ENCODE measurements around the gene DICER1. TPM values are rescaled to one million over a fixed set of nuclear protein-coding genes. Genes with fewer than 3 reads are reported as not detected.

DICER1 gene
- polyA plus RNA-seq, 3 donors, result 7.0 to 14.1 (median 10.5) TPM

DNA sequence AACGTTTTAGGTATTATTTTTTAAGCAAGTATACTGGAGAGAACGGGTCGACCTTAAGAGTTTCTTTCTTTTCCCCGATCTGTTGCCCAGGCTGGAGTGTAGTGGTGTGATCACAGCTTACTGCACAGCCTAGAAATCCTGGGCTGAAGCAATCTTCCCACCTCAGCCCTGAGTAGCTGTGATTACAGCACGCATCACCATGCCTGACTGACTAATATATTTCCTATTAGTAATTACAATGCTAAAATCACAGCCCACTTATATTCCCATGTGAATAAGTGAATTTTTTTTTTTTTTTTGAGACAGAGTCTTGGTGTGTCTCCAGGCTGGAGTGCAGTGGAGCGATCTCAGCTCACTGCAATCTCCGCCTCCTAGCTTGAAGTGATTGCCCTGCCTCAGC lies 50.4 kb downstream of the DICER1 start:
- H3K27ac ChIP-seq (ENCODE audit: low read depth, low read length), result no peak overlapping the region
- 89 to 91% (median 90%) methylated on average over 7 of the region's 7 CpGs for WGBS, 3 donors

DNA sequence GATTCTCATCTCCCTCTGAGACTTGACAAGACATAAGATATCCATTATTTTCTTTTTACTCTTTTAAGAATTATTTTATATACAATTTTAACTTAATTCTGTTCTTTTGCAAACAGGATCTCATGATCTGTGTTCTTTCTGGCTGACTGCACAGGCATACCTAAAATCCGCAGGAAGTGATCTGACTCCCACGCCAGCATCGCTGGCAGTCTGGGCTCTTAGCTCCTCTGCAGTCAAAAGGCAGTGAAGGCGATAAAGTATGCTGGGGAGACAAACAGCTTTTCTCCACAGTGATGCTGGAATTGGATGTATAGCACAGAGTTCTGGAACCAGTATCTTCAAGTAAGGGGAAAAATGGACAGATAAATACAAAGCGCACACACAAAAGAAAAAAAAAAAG lies 52.4 kb downstream of the DICER1 start:
- 85 to 93% (median 91%) methylated on average over 5 of the region's 5 CpGs for WGBS, 3 donors
- no peak overlapping the region for H3K27ac ChIP-seq (ENCODE audit: low read depth, low read length)

DNA sequence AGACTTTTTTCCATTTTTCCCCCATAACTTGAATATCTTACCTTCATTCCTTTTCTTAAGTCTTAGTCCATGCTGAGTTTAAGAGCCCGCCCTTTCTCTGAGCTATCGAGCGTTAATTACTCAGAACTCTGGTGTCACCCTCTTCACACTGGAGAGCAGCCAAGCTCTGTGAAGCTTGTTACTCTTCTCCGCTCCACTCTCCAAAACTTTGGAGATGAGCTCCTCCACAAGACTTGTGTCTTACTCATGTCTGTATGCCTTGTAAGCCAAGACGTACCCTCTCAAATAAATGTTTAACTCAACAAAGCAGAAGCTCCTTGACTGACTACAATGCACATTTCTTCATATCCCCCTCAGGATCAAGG lies 54.7 kb downstream of the DICER1 start:
- 79 to 83% (median 79%) methylated on average over 5 of the region's 5 CpGs for WGBS, 3 donors
- no peak overlapping the region for H3K27ac ChIP-seq (ENCODE audit: low read depth, low read length)

DNA sequence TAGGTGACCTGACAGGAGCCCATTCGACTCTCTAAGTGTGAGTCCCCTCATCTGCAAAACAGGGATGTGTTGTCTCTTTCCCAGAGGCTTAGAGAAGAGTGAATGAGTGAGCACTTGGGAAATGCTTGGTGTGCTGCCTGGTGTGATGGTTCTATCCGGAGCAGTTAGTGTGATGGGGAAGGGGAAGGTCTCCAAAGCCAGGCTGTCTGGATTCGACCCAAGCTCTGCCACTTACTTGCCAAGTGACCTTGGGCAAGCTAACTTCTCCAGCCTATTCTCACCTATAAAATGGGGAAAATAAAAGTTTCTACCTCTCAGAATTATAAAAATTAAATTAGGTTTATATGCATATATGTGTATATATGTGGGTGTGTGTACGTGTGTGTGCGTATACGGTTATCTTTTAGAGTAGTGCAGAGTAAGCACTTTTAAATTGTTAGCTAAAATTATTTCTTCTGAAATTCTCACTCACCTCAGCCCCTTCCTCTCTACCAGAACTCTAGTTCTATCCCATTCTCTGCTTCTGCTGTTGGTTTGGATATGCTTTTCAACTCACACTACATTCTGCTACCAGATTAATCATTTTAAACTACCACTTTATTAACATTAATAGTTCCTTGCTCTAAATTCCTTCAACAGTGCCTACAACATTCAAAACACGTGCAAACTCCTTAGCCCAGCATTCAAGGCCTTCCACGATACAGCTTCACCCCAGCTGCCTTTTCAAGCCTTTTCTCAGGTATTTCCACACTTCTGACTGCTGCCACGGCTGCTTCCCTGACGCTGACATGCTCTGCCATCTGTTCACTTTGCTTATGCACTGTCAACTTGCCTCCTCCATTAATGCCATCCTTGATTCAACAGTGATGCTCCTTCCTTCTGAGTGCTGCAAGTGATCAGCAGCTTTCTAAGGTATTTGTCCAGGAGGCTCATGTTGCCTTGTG lies 55.3 kb downstream of the DICER1 start:
- 57 to 88% (median 88%) methylated on average over 10 of the region's 10 CpGs for WGBS, 3 donors
- H3K27ac ChIP-seq (ENCODE audit: low read depth, low read length), result no peak overlapping the region

DNA sequence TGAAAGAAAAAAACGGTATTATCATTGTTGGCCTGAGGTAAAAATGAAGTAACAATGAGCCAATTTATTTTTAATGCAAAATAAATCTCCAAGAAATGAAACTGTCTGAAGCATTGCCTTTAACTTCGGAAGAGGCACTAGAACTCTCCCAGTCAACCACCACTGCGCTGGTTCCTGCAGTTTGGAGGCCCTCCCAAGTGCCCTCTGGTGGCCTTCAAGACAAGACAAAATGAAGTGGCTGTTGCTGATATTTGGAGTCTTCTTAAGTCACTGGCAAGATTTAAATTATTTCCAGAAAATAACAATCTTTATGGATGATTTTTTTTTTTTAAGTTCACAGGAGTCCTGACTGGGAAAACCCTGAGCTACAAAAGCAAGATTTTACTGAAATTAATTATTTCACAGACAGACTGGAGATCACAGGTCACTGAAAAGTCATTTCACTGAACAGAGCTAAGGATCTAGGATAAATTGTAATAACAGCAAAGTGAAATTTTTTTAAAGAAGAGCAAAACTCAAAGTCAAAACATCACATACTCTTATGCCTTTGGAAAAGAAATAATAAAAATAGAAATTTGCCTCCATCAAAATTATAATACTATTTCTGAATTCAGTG lies 58.2 kb downstream of the DICER1 start:
- 31 to 49% (median 37%) methylated on average over 3 of the region's 3 CpGs for WGBS, 3 donors
- no peak overlapping the region for H3K27ac ChIP-seq (ENCODE audit: low read depth, low read length)

DNA sequence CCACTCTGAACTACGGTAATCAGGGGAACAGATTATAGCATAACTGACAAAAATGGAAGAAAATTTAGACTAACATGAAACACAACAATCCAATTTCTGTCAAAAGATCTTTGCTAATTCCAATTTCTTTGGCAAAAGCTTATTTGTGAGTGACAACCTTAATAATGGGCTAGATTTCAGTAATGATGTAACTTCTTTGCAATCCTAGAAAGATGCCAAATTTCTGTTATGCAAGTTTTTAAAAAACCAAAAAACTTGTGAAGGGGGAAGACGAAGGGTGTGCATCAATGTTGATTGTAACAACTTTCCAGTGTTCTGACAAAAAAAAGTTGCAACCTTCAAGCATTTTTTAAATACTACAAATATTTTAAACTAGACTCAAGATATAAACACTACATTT lies 59.9 kb downstream of the DICER1 start:
- H3K27ac ChIP-seq (ENCODE audit: low read depth, low read length), result no peak overlapping the region

DNA sequence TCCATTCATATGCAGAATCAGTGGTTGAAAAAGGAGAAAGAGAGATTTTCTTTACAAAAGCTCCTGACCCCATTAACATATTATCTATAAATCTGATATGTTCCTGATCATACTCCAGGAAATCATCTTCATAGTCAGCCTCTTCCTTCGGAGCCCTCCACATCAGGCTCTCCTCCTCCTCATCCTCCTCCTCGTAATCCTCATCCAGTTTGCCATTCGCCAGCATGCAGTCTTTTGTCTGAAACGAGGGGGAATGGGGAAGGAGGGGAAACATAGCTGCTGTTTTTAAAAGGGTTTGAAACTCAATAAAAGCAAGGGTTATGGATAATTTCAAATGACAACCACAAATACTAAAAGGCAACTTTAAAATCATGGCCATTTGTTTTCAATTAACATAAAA lies 60.9 kb downstream of the DICER1 start:
- WGBS, 3 donors, result 78 to 81% (median 79%) methylated on average over 4 of the region's 4 CpGs
- no peak overlapping the region for H3K27ac ChIP-seq (ENCODE audit: low read depth, low read length)

More for the DNA sequence above, 59.9 kb downstream of the DICER1 start:
- 43 to 76% (median 43%) methylated on average over 2 of the region's 2 CpGs for WGBS, 3 donors

DNA sequence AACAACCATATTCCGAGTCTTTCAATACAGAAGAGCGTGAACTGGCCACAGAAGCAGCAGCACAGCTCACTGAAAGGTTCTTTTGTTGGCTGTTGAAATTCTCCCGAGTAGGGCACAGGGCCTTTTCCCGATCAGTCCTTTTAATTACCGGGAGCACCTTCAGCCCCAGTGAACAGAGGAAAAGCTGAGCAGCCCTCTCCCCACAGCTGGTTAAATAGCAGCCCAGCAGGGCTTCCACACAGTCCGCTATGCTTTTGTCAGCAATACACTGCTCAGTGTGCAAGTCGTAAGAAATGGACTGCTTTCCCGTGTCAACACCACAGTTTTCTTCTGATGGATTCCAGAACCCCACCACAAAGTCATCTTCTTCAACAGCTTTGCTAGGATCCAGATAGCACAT lies 61.3 kb downstream of the DICER1 start:
- WGBS, 3 donors, result 78 to 86% (median 86%) methylated on average over 8 of the region's 8 CpGs
- no peak overlapping the region for H3K27ac ChIP-seq (ENCODE audit: low read depth, low read length)

DNA sequence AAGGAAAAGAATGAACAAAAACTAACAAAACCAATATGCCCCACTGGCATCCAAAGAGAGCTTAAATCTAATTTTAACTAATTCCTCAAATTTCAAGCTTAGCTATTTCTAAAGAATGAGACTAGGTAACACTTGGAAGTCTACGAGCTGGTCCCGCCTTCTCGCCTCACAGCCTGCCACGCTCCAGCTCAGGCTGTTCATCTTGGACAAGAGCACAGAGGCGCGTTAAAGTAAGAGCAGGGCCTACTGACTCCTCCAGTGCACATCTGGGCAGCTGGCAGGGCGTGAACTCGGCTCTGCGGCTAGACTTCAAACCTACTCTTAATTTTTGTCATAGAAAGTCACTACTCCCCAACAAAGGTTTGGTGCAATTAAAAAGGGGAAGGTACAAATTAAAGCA lies 64.6 kb downstream of the DICER1 start:
- WGBS, 3 donors, result 78 to 87% (median 79%) methylated on average over 9 of the region's 9 CpGs
- H3K27ac ChIP-seq (ENCODE audit: low read depth, low read length), result no peak overlapping the region

DNA sequence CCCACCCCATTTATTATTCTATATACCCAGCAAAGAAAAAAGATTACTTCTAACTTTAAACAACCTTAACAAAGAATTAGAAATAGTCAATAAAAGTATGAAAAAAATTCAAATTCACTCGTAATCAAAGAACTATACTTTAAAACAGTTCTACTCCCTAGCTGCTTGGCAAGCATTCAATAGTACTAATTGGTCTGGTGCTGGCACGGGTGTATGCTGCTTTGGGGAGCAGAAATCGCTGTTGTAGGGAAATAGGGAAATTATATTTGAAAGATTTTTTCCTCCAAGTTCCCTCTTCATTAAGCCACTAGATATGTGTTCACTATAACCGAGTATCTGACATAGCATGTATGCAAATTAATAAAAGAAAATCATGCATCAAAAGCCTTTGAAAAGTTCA lies 65.7 kb downstream of the DICER1 start:
- H3K27ac ChIP-seq (ENCODE audit: low read depth, low read length), result no peak overlapping the region
- WGBS, 3 donors, result 60 to 67% (median 66%) methylated on average over 4 of the region's 4 CpGs

DNA sequence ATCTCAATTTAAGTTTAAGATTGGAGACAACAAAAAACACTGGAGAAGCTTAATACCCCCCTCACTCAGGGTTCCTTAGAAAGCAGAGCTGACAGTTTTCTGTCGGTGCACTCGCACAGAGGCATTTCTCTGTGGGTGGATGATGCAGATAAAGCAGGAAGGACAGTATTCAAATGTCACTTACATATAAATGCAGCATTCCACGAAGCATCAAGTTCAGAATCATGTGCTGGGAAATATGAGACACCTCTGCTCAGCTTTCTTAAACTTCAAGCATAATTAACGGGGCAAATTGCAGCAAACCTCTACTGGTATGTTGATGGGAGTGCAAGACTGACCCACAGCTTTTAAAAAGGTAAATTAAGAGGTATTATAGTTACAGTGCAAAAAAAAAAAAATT lies 68.7 kb downstream of the DICER1 start:
- WGBS, 3 donors, result 63 to 70% (median 68%) methylated on average over 4 of the region's 4 CpGs
- H3K27ac ChIP-seq (ENCODE audit: low read depth, low read length), result no peak overlapping the region

DNA sequence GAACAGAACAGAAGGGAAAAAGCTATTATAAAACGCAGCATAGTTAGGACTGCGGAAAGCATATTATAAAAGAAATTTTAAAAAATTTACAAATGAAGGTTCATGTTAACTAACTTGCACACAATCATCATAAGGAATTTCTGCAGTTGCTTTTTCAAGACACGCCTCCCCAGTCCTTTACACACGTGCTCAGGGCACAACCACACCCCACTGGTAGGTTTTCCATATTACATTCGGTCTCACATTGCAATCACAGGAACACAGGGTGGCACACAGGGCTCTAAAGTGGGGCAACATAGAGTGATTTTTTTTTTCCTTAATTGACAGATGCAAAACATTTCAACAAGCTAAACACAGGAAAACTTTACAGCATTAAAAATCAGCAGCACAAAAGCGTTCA lies 69.7 kb downstream of the DICER1 start:
- no peak overlapping the region for H3K27ac ChIP-seq (ENCODE audit: low read depth, low read length)
- WGBS, 3 donors, result 83 to 87% (median 86%) methylated on average over 6 of the region's 6 CpGs

DNA sequence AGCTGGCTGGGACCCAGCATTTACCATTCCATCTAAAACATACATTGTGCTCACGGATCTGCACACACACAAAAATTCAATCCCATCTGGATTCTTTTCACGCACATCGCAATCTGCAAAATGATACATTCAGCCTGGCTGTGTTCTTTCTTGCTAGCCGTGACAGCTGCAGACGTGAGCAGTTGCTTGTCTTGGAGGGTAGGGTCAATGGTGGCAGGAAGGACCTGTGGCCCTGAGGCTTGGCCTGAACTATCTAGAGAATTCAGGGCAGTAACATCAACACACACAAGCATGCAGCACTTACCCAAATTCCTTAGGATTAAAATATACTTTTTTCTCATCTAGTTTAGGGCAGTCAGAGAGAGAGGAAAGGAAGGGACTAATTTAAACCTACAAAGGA lies 72.0 kb downstream of the DICER1 start:
- H3K27ac ChIP-seq (ENCODE audit: low read depth, low read length), result no peak overlapping the region
- WGBS, 3 donors, result 88 to 95% (median 88%) methylated on average over 5 of the region's 5 CpGs

DNA sequence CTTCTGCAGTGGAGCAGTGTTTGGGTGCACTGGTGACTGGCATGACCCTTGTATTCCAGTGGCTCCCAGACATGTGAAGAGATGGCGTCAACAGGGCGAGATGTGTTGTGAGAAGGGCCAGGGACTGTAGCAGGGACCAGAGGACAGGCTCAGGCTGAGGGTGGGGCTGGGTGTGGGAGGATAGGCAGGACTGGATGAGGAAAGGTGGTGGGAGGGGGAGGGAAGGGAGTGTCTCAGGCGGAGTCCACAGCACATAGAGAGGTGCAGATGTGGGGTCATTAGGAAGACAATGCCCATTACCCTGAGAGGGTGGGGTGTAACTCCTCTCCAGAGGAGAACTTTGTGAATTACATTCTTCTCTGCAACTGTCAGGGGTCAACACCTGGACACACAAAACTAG lies 78.5 kb downstream of the DICER1 start:
- H3K27ac ChIP-seq (ENCODE audit: low read depth, low read length), result no peak overlapping the region
- WGBS, 3 donors, result 80 to 90% (median 86%) methylated on average over 3 of the region's 3 CpGs

DNA sequence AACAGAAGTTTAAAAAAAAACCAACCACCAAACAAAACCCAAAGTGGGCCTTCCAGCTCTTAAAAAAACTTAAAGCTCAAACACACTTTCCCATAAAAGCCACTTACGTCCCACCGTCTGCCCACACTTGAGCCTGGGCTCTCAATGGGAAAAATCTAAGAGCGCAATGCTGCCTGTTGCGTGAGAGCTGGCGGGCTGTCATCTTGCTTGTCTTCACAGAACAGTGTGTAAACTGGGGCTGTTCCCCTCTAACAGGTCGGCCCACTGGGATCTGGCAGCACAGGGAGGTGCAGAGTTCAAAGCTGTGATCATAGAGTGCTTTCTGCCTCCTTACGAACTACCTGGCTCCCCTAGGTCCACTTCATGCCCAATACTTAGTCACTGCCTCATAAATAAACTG lies 80.0 kb downstream of the DICER1 start:
- WGBS, 3 donors, result 90 to 92% (median 90%) methylated on average over 7 of the region's 7 CpGs

DNA sequence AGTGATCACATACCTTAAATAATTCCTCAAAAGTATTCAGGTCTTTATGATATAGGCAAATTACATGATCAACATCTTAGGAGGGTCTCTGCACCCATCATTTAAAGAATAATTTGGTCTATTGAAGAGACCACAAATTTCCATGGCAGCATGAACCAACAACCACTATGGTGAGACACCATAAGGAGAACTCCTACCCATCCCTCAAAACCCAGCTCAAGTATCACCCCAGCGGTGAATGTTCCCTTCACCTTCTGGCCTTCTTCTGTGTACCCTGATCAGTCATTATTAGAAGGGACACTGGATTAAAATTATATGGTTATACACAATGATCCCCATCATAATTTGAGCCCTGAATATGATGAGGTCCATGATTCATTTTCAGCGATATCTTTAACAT lies 81.5 kb downstream of the DICER1 start:
- H3K27ac ChIP-seq (ENCODE audit: low read depth, low read length), result no peak overlapping the region
- 96 to 99% (median 96%) methylated on average over 2 of the region's 2 CpGs for WGBS, 3 donors

More for the DNA sequence above, 80.0 kb downstream of the DICER1 start:
- H3K27ac ChIP-seq (ENCODE audit: low read depth, low read length), result no peak overlapping the region

DNA sequence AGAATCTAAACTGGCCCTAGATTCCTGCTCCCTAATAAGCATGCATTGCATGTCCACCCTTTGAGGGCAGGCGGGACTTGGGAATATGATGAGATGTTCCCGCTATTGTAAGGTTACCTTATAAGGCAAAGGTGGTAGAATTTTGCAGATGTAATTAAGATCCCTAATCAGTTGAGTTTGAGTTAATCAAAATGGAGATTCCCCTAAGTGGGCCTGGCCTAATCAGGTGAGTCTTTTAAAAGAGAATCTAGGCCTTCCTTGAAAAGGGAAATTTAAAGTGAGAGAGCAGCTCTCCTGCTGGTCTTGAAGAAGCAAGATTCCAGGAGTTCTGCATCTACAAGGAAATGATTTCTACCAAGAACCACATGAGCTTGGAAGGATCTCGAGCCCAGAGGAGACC lies 83.4 kb downstream of the DICER1 start:
- 93 to 94% (median 93%) methylated on average over 3 of the region's 3 CpGs for WGBS, 3 donors

DNA sequence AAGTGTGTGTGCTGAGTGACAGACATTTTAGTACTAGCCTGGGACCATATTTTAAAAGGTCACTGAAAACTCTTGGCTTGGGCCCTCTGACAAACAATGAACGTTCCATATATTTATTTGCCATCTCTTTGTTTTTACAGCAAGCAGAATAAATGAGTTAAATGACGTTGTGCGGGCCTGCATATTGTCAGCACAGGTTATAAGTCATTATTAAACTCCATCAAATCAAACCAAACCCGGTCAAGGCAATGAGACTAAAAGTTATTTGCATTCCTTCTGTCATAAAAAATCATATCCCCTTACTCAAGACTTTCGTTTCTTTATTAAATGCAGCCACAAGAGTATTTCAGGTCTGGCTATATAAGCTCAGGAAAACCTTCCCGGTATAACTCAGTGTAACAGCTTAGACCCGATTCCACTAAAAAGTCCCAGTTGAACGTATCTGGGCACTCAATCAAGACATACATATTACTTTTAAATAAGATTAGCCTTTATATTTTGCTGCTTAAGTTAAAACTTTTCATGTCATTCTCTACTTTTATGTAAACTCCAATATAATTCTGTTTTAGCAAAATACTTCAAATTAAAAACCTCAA lies 84.9 kb downstream of the DICER1 start:
- 78 to 84% (median 80%) methylated on average over 8 of the region's 8 CpGs for WGBS, 3 donors
- no peak overlapping the region for H3K27ac ChIP-seq (ENCODE audit: low read depth, low read length)

More for the DNA sequence above, 83.4 kb downstream of the DICER1 start:
- H3K27ac ChIP-seq (ENCODE audit: low read depth, low read length), result no peak overlapping the region

DNA sequence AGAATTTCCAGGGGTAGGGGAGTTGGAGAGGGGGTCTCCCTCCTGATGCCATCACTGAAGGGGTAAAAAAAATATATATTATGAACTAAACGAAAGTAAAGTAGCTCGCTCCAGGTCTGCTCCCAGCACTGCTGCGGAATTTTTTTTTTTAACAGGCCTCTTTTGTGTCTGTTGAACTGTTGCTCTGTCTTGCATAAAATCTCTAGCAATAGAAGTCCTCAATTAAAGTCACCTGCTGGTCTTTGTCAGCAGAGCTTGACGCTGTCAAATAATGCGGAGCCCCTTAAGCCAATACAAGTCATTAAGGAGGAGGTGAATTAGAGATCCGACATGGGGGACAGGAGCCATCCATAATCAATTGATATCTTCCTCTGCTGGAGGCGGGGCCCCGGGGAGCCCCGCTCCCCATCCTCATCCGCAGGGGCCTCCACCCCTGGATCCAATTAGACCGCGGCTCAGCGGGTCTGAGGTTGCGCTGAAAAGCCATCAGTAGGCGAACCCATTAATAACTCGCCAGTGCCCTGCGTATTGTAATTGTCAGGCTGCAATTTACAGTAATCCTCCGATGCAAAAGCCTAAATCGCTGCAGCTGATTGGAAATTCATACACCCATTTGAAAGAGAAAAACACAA lies 85.6 kb downstream of the DICER1 start:
- H3K27ac ChIP-seq (ENCODE audit: low read depth, low read length), result no peak overlapping the region
- 71 to 79% (median 79%) methylated on average over 19 of the region's 19 CpGs for WGBS, 3 donors
